Activated naive CD8-positive, alpha-beta T cell (primary cell): ENCODE data around the gene DCPS.

Source experiments
- H3K27ac Mint-ChIP-seq: one replicate; pipeline ENCODE4 v1.8.0; 2021; ENCODE audit warnings: mixed read lengths
- H3K27me3 Mint-ChIP-seq: one replicate; pipeline ENCODE4 v1.8.0; 2021; ENCODE audit warnings: mixed read lengths
- H3K36me3 Mint-ChIP-seq: one replicate; pipeline ENCODE4 v1.8.0; 2021; ENCODE audit warnings: mixed read lengths
- H3K4me1 Mint-ChIP-seq: one replicate; pipeline ENCODE4 v1.8.0; 2021; ENCODE audit warnings: low read depth, mixed read lengths
- H3K4me3 Mint-ChIP-seq: one replicate; pipeline ENCODE4 v1.8.0; 2021; ENCODE audit warnings: mild to moderate bottlenecking, mixed read lengths
- H3K9me3 Mint-ChIP-seq: one replicate; pipeline ENCODE4 v1.8.0; 2021; ENCODE audit warnings: low read depth, mixed read lengths

Gene DCPS

DNA sequence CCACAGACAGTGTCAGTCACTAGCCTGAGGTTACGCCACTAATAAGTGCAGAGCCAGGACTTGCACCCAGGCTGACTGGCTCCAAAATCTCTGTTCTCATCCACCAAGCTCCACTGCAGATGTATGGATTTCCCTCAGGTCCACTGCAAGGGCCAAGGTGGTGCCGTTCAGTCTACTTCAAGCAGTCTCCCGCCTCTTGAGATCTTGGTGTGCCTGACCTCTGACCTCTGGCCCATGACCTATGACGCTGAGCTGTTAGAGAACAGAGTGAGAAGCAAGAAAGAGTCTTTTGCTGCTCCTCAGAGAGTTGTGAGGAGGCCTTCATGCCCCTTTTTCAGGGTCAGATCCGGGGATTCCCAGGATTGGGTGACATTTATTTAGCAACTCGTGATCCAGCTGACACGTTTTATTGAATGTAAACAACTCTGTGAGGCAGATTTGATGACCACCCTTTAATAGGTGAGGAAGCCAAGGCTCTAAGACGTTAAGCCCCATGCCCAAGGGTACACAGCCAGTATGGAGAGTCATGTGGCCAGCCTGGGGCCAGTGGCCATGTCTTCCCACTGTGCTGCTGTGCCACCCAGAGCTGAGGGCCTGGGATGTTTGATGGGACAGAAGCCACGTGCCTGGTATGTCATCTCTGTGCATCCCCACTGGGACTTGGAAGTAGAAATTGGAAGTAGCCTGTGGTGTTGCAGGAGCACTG lies 25.2 kb downstream of the DCPS start:
- H3K4me3 Mint-ChIP-seq, result no peak overlapping the region
- no peak overlapping the region for H3K27ac Mint-ChIP-seq
- no peaks in the 10 kb centered on the region for H3K9me3 Mint-ChIP-seq
- H3K36me3 Mint-ChIP-seq, result peaks cover 6% of the 10 kb centered on the region
- H3K27me3 Mint-ChIP-seq, result no peaks in the 10 kb centered on the region
- peaks cover 7% of the 10 kb centered on the region for H3K4me1 Mint-ChIP-seq

DNA sequence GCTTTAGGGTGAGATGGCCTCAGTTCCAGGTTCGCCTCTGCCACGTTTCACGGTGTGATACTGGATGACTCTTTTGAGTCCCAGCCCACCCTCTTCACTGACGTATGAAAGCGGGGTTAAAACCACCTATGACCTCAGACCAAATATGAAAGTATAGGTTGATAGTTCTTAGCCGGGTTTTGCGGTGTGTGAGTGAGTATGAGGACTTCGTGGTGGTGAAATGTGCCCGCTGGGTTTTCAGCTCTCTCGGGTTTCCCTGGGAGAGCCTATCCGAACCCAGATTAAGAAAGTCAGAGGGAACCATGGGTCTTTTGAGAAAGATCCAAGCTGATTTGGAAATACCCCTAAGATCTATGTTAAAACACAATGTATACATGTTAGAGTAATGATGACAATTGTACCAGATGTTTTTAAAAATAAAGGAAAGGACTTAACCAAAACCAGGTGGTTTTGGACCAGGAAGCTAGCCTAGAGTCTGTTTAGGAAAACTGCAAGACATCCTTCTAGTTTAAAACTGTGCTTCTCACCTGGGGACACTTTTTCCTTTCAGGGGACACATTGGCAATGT lies 25.9 kb downstream of the DCPS start:
- H3K4me3 Mint-ChIP-seq, result no peak overlapping the region
- H3K27ac Mint-ChIP-seq, result no peak overlapping the region
- H3K36me3 Mint-ChIP-seq, result peaks cover 6% of the 10 kb centered on the region
- peaks cover 7% of the 10 kb centered on the region for H3K4me1 Mint-ChIP-seq
- H3K9me3 Mint-ChIP-seq, result no peaks in the 10 kb centered on the region
- no peaks in the 10 kb centered on the region for H3K27me3 Mint-ChIP-seq

DNA sequence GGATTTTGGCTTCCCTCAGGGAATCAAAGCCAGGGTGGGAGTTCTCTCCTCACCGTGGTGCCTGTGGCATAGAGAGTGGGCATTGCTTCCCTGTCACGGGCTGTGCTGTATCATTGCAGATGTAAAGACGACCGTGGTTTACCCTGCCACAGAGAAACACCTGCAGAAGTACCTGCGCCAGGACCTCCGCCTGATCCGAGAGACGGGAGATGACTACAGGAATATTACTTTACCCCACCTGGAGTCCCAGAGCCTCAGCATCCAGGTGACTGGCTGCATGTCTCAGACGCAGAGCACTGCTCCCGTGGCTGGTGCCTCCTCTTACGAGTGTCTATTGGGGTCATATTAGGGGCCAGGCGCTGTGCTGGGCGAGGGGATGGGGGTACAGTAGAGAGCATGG lies 27.4 kb downstream of the DCPS start:
- H3K27me3 Mint-ChIP-seq, result no peaks in the 10 kb centered on the region
- no peak overlapping the region for H3K4me3 Mint-ChIP-seq
- H3K36me3 Mint-ChIP-seq, result peaks cover 6% of the 10 kb centered on the region
- H3K4me1 Mint-ChIP-seq, result peaks cover 2% of the 10 kb centered on the region
- no peaks in the 10 kb centered on the region for H3K9me3 Mint-ChIP-seq
- H3K27ac Mint-ChIP-seq, result no peak overlapping the region

DNA sequence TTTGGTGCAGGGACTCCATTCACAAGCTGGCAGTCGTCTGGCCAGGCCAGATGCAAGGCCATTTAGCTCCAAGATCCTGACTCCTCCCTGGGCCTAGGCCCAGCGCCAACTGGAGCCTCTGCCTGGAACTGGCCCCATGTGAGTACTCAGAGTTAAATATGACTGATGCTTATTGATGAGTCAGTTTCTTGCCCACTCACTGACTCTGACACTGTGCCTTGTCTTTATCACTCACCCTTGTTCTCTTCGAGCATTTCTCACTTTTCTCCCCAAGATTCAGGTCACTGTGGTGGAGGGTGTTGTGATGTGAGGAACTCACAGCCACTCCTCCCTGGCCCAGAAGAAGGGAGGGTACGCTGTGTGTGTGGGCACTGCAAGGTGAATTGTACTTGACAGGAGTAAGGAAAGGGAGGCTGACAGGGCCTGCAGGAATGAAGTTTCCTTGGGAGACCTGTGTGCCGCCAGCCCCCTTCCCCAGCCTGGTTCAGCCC lies 28.4 kb downstream of the DCPS start:
- H3K27ac Mint-ChIP-seq, result no peak overlapping the region

DNA sequence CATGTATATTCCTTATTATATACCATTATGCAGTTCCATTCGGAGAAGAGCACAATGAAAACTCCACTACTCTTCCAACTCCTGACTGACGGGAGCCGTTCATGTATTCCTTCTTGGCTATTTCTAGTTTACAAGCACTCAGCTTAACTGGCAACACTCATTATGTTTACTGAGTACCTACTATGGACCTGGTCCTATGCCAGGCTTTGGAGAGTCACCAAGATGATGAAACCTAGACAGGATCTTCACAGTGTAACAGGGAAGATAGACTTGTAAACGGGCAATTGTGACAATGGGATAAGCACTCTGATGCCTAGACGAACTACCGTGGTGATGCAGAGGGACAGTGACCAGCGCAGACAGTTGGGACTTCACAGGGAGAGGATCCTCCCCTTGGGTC lies 29.3 kb downstream of the DCPS start:
- H3K4me1 Mint-ChIP-seq, result peaks cover 2% of the 10 kb centered on the region
- no peak overlapping the region for H3K27ac Mint-ChIP-seq
- no peaks in the 10 kb centered on the region for H3K27me3 Mint-ChIP-seq
- peaks cover 4% of the 10 kb centered on the region for H3K36me3 Mint-ChIP-seq
- H3K4me3 Mint-ChIP-seq, result no peak overlapping the region
- H3K9me3 Mint-ChIP-seq, result no peaks in the 10 kb centered on the region

More for the DNA sequence above, 28.4 kb downstream of the DCPS start:
- Mint-ChIP-seq H3K36me3 (peaks cover 6% of the 10 kb centered on the region), H3K9me3 (no peaks in the 10 kb centered on the region), H3K4me1 (peaks cover 2% of the 10 kb centered on the region), H3K27me3 (no peaks in the 10 kb centered on the region), H3K4me3 (no peak overlapping the region)

DNA sequence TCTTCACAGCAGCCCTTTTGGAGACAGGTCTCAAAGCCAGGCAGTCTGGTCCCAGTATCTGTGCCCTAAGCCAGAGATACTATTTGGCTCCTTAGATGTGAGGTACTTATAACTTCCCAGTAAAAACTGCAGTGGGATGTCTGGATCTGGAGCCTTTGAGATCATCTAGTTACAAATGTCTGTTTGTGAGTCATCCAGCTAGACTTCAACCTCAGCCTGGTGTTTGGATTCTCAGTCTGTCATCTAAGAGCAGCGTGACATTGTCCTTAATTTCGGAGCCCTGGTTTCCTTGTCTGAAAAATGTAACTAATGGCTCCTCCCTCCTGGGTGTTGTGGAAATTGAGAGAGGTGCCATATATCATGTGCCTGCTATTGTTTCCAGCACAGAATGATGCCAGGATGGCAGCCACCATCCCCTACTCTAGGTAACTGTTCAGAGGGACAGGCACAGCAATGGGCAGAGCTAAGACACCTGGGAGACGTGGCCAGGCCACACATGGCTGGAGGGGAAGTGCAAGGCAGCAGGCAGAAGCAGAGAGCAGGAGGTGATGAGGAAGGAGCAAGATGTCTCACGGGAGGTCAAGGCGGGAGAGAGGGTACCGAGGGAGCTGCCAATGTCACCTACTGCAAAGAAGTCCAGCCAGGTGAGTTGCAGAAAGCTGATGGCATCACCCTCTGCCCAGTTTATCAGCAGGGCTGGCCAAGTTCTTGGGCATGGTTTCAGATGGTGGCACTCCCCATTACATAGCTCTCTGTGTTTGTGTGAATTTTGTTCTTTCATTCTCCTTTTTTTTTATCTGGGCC lies 31.0 kb downstream of the DCPS start:
- Mint-ChIP-seq H3K4me1 (no peaks in the 10 kb centered on the region), H3K27me3 (no peaks in the 10 kb centered on the region), H3K4me3 (no peak overlapping the region), H3K9me3 (no peaks in the 10 kb centered on the region), H3K36me3 (peaks cover 3% of the 10 kb centered on the region), H3K27ac (peak overlapping the region; percentile 34)

DNA sequence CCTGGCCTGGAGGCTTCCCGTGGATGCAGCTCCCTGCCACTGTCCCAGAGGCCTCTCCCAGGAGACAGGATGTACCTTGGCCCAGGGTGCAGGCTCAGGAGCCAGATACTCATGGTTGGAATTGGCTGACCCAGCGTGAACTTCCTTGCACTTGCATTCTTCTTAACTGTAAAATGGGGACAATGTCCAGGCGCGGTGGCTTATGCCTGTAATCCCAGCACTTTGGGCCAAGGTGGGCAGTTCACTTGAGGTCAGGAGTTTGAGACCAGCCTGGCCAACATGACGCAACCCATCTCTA lies 31.6 kb downstream of the DCPS start:
- H3K4me1 Mint-ChIP-seq, result no peaks in the 10 kb centered on the region
- H3K27ac Mint-ChIP-seq, result no peak overlapping the region
- H3K36me3 Mint-ChIP-seq, result peaks cover 3% of the 10 kb centered on the region
- no peak overlapping the region for H3K4me3 Mint-ChIP-seq
- H3K27me3 Mint-ChIP-seq, result no peaks in the 10 kb centered on the region
- H3K9me3 Mint-ChIP-seq, result no peaks in the 10 kb centered on the region

DNA sequence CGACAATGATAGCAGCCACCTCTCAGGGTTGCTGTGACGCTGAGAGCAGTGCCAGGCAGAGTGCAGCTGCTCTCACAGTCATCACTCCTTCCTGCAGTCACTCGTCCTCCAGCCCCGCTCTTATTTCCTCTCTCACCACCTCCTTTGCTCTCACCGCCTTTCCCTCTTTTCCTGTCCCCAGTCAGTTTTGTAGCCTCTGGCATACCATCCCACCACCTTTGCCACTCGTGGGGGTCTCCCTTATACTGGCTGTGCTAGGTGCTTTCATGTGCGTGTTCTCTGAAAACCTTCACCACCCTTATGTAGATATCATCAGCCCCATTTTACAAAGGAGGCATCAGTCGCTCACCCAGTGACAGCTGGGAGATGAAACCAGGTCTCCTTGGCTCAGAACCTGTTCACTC lies 32.3 kb downstream of the DCPS start:
- Mint-ChIP-seq H3K27ac (no peak overlapping the region), H3K4me3 (no peak overlapping the region), H3K9me3 (no peaks in the 10 kb centered on the region), H3K36me3 (peaks cover 3% of the 10 kb centered on the region), H3K4me1 (no peaks in the 10 kb centered on the region), H3K27me3 (no peaks in the 10 kb centered on the region)

DNA sequence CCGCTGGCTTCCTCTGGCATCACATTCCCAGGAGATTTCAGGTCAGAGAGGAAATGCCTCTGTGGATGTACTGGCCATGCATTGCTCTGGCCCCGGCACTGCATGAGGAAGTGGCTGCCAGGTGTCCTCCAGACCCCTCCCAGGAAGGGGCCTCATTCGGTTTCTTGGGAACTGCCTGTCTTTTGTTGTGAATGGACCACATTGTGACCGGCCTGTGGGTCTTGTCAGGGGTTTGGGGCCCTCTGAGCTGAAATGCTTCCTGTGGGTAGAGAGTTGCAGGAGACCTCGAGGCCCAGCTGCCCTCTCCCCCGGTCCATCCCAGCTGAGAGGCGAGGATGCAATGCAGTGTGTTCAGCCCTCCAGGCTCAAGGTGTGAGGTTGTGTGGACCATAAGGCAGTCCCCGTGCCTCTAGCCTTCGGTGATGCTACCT lies 32.8 kb downstream of the DCPS start:
- H3K27ac Mint-ChIP-seq, result no peak overlapping the region
- no peaks in the 10 kb centered on the region for H3K4me1 Mint-ChIP-seq
- peaks cover 3% of the 10 kb centered on the region for H3K36me3 Mint-ChIP-seq
- no peak overlapping the region for H3K4me3 Mint-ChIP-seq
- H3K27me3 Mint-ChIP-seq, result no peaks in the 10 kb centered on the region
- H3K9me3 Mint-ChIP-seq, result no peaks in the 10 kb centered on the region

DNA sequence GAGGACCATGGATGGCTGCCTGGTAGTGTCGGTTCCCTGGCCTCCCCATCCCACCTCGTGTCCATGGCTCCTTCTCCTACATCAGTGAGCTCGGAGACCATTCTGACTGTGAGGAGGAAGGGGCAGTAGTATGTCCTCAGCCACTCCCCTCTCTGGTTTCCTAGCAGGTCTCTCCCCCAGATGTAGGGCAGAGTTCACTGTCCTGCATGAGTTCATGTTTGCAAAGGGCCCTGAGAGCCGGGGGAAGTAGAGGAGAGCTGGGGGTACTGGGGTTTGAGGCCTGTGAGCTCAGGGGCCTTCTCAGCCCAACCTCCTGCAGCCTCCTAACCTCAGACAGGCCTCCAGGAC lies 33.2 kb downstream of the DCPS start:
- H3K27me3 Mint-ChIP-seq, result no peaks in the 10 kb centered on the region
- H3K27ac Mint-ChIP-seq, result no peak overlapping the region
- H3K4me3 Mint-ChIP-seq, result no peak overlapping the region
- no peaks in the 10 kb centered on the region for H3K9me3 Mint-ChIP-seq
- no peaks in the 10 kb centered on the region for H3K4me1 Mint-ChIP-seq
- peaks cover 3% of the 10 kb centered on the region for H3K36me3 Mint-ChIP-seq

DNA sequence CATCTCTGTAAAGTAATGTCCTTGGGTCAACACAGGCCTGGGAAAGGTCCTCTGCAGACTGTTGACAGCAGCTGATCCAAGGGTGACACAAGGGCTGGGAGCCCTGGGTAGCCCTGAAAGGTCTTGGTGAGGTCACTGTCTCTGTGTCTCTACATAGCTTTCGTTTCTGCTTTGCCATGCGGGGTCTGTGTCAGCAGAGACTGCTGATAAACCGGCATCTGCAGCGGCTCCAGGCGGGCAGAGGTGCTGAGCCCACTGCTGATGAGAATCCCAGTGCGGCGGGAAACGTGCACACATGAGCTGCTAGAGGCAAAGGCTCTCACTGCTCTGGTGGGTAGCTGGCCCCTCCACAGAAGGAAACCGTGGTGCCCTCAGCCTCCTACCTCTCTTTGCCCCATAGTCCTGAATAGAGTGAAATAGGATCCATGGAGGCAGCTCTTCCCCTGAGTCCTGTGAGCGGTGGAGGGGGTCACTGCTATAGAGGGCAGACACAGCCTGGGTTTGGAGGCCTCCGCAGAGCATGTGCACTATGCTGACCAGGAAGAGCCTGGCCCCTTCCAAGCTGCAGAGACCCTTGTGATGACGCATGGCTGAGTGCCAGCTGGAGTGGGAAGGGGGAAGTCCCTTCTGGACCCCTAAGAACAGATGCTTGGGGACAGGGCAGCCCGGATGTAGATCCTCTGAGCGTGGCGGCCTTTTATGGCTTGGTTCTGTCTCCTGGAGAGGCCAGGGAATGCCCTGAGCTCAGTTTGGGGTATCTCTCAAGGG lies 33.8 kb downstream of the DCPS start:
- no peak overlapping the region for H3K27ac Mint-ChIP-seq
- peaks cover 5% of the 10 kb centered on the region for H3K36me3 Mint-ChIP-seq
- no peak overlapping the region for H3K4me3 Mint-ChIP-seq
- no peaks in the 10 kb centered on the region for H3K4me1 Mint-ChIP-seq
- no peaks in the 10 kb centered on the region for H3K27me3 Mint-ChIP-seq
- no peaks in the 10 kb centered on the region for H3K9me3 Mint-ChIP-seq

DNA sequence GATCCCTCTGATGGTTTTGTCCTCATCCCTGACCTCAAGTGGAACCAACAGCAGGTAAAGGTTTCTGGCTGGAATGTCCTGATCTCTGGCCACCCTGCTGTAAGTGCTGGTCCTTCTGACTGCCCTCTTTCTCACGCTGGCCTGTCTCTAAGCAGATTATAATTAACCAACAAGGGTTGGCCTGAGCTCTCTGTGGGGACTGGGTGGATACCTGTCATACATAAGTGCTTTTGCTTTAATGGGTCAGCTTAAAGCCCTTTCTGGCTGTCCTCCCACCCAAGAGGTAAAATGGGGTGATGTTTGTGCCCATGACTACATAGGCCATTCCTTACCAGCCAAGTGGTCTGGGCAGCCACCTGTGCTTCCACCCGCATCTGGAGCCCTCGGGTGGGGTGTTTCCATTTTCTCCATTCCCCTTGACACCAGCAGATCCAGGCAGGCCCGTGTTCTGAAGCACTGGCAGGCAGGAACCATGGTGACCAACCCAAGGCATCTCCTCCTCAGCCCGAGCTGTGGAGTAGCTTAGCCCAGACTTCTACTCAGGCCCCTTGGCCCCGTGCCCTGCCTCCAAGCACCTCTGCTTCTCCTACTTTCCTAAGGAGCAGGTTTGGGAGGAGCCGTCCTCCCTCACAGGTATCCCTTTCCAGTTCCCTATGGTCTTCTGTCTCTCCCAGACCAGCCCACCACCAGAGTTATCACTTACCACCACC lies 34.6 kb downstream of the DCPS start:
- Mint-ChIP-seq H3K27me3 (no peaks in the 10 kb centered on the region), H3K9me3 (no peaks in the 10 kb centered on the region), H3K27ac (no peak overlapping the region), H3K4me1 (no peaks in the 10 kb centered on the region), H3K36me3 (peaks cover 6% of the 10 kb centered on the region), H3K4me3 (no peak overlapping the region)

DNA sequence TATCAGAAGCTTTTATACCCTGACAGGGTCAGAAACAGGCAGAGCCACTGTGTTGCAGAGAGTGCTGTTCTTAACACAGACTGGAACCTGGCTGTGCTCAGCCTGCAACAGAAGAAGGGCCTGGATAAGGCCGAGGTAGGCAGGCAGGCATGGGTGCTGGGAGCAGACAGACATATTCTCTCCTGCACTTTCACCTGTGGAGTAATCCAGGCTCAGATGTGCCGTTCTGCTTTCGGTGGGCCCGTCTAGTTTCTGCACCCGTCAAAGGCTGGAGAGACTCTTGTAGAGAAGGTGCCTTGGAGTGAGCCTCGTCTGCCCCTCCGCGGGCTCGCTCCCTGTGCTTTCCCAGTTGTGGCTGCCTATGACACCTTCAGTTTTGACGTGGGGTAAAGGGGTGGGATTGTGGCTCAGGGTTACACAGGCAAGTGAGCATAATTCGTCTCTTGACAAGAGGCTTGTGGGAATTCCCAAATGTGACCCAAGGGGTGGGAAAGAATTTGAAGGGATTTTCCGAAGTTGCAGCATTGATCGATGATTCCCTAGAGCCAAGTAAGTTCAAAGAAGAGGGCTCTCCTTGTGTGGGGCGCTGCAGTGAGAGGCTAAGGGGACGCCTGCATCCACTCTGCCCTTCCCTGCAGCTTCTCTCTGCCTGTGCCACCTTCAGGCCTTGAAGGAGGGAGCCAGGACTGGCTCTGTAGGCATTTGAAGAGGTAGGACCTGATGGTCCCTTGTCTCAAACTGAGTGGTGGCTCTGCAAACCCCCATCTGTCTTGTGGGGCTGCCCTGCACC lies 35.4 kb downstream of the DCPS start:
- no peaks in the 10 kb centered on the region for H3K9me3 Mint-ChIP-seq
- H3K36me3 Mint-ChIP-seq, result peaks cover 8% of the 10 kb centered on the region
- no peak overlapping the region for H3K27ac Mint-ChIP-seq
- no peaks in the 10 kb centered on the region for H3K27me3 Mint-ChIP-seq
- H3K4me1 Mint-ChIP-seq, result no peaks in the 10 kb centered on the region
- H3K4me3 Mint-ChIP-seq, result no peak overlapping the region

DNA sequence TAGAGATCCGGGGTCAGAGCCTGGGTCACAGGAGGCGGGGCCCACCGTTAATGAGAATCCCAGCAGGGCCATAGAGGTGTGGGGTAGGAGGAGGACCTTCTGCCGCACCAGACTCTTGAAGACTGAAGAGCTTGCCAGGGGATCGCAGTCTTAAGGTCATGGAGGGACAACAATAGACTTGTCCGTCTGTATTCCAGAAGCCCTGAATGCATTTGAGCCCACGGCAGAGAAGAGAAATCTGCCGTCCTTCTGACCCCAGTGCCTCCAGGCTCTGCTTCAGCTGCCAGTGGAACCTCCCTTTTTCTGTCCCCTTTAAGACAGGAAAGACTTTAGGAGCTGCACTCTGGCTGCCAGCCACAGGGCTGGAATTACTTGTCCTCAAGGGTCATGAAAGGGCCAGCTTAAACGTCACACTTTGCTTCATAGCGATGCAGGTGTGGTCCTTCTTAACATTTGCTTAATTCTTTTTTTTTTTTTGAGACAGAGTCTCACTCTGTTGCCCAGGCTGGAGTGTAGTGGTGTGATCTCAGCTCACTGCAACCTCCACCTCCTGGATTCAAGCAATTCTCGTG lies 36.1 kb downstream of the DCPS start:
- no peaks in the 10 kb centered on the region for H3K9me3 Mint-ChIP-seq
- H3K27me3 Mint-ChIP-seq, result no peaks in the 10 kb centered on the region
- no peak overlapping the region for H3K27ac Mint-ChIP-seq
- H3K36me3 Mint-ChIP-seq, result peaks cover 6% of the 10 kb centered on the region
- no peak overlapping the region for H3K4me3 Mint-ChIP-seq
- no peaks in the 10 kb centered on the region for H3K4me1 Mint-ChIP-seq
